ENCODE results near the gene CCNK. TPM values are rescaled to one million over a fixed set of nuclear protein-coding genes. Genes with fewer than 3 reads are reported as not detected.

The CCNK gene
- total RNA-seq, 1 donor from 2014 or later, result 86.7 TPM

GRCh38 chr14:99505089-99505488, 23.9 kb downstream of the CCNK start:
- intact Hi-C loops (cut with micrococcal nuclease), result no loop called here

GRCh38 chr14:99506276-99506675, 25.1 kb downstream of the CCNK start:
- intact Hi-C loops (cut with micrococcal nuclease), result no loop called here

- intact Hi-C loops (cut with micrococcal nuclease), result no loop called here
These were observed 26.8 kb downstream of the CCNK start for GRCh38 chr14:99507860-99508640.

GRCh38 chr14:99508896-99509629, 27.9 kb downstream of the CCNK start:
- intact Hi-C loops (cut with micrococcal nuclease), result no loop called here

GRCh38 chr14:99509871-99510555, 28.8 kb downstream of the CCNK start:
- intact Hi-C loops (cut with micrococcal nuclease), result no loop called here

GRCh38 chr14:99510556-99511139, 29.4 kb downstream of the CCNK start:
- intact Hi-C loops (cut with micrococcal nuclease), result no loop called here

- intact Hi-C loops (cut with micrococcal nuclease), result no loop called here
These were observed 30.4 kb downstream of the CCNK start for GRCh38 chr14:99511421-99512109.

GRCh38 chr14:99512110-99512449, 30.9 kb downstream of the CCNK start:
- intact Hi-C loops (cut with micrococcal nuclease), result no loop called here

GRCh38 chr14:99512571-99513182, 31.5 kb downstream of the CCNK start:
- intact Hi-C loops (cut with micrococcal nuclease), result no loop called here

GRCh38 chr14:99513183-99513694, 32.0 kb downstream of the CCNK start:
- intact Hi-C loops (cut with micrococcal nuclease), result no loop called here

- intact Hi-C loops (cut with micrococcal nuclease), result no loop called here
These were observed 32.8 kb downstream of the CCNK start for GRCh38 chr14:99513946-99514551.

GRCh38 chr14:99514552-99515300, 33.5 kb downstream of the CCNK start:
- intact Hi-C loops (cut with micrococcal nuclease), result no loop called here

- intact Hi-C loops (cut with micrococcal nuclease), result no loop called here
These were observed 34.3 kb downstream of the CCNK start for GRCh38 chr14:99515301-99516155.

GRCh38 chr14:99516156-99516870, 35.1 kb downstream of the CCNK start:
- intact Hi-C loops (cut with micrococcal nuclease), result no loop called here

GRCh38 chr14:99516871-99517642, 35.8 kb downstream of the CCNK start:
- intact Hi-C loops (cut with micrococcal nuclease), result no loop called here

GRCh38 chr14:99517643-99518381, 36.6 kb downstream of the CCNK start:
- intact Hi-C loops (cut with micrococcal nuclease), result loop anchor here (1.0 kb wide), 4 partner anchors 111 to 429 kb away; no protein-coding TSS in a partner anchor

Measured in T-helper 1 cell treated with Interleukin-12 subunit alpha and Interleukin-12 subunit beta and Interleukin-4 antibody, amounts not matched to agents 30 ng/mL and 1 ng/mL, for 36 hours (primary cell).